D341Med (cell line): ENCODE data around the gene RUBCN.
"Not testable (repeated sequence)": the region's sequence is repeated elsewhere in the genome, so short reads cannot be mapped to it uniquely, and the experiment has no call there.

Experiments used
- DNase-seq: peaks from one replicate; pipeline ENCODE4 v3.0.0; 2012; ENCODE audit warnings: low spot score

The RUBCN gene

DNA sequence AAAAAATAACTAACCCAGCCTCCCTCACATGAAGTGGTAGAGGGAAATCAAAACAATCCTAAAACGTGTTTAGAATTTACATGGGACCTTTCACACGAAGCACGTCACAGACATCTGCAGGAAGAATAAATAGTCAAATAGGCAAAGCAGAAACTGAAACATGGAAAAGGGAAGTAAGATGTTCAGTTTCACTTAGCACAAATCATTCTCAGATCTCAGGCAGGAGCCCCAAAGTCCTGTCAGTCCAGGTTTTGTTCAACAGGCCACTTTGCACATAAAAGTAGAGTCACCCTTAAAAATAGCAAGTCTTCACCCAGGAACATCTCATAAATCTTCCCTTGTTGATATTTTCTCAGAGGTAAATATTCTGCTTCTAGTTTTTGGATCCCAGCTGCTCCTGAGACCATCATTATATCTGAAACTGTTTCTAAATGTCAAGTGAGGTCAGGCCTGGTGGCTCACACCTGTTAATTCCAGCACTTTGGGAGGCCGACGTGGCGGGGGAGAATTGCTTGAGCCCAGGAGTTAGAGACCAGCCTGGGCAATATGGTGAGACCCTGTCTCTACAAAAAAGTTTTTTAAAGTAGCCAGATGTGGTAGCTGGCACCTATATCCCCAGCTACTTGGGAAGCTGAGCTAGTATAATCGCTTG, 1.9 kb downstream of the RUBCN start:
- DNase-seq: no peak

DNA sequence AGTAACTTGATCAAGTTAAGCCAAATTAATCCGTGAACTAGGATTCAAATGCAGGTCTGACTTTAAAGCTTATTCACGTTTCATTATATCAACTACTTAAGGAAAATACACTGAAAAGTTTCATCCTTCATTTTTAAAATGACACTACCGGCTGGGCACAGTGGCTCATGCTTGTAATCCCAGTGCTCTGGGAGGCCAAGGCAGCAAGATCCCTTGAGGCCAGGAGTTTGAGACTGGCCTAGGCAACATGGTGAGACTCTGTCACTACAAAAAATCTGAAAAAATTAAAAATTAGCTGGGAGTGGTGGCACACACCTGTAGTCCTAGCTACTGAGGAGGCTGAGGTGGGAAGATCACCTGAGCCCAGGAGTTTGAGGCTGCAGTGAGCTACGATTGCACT, 3.7 kb downstream of the RUBCN start:
- DNase-seq: no peak

GRCh38 chr3:197731483-197731882, 5.2 kb downstream of the RUBCN start:
- DNase-seq: not testable (repeated sequence)

DNA sequence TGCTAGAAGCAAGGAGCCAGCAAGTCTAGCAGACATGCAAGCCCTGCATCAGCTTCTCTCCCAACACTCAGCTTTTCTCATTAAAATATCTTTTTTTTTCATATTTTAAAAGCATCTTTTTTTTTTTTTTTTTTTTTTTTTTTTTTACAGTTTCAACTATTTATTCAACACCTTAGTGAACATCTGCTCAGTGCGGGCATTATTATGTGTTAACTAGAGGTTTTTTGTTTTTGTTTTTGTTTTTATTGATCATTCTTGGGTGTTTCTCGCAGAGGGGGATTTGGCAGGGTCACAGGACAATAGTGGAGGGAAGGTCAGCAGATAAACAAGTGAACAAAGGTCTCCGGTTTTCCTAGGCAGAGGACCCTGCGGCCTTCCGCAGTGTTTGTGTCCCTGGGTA, 5.9 kb downstream of the RUBCN start:
- DNase-seq: not testable (repeated sequence)

DNA sequence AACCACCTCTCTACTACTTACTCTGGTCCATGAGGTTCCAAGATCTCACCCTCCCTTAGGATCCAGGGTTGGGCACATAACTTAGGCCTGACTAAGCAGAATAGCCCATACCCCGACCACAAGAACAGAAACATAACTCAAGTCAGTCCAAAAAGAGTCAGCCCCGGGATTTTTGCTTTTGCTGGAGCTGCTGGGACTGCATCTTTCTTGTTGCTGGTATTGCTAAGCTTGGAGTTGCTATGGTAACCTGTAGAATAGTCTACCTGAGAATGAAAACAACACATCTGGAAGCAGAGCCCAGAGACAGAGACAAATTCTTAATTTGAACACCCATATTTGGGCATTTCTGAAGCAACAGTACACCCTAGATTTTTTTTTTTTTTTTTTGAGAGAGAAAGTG, 6.5 kb downstream of the RUBCN start:
- DNase-seq: no peak

GRCh38 chr3:197728487-197728886, 8.2 kb downstream of the RUBCN start:
- no peak for DNase-seq

- not testable (repeated sequence) for DNase-seq
Measured at GRCh38 chr3:197727878-197728277, 8.8 kb downstream of the RUBCN start.

DNA sequence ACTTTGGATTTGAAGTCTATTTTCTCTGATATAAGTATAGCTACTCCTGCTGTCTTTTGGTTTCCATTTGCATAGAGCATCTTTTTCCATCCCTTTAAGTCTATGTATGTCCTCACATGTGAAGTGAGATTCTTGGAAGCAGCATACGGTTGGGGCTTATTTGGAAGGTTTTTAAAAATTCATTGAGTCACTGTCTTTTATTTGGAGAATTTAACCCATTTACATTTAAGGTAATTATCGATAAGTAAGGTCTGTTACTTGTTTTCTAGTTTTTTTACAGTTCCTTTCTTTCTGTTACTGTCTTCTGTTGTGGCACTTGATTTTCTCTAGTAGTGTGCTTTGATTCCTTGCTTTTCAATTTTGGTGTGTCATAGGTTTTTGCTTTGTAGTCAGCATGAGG, 14.0 kb downstream of the RUBCN start:
- DNase-seq: no peak

GRCh38 chr3:197720694-197721093, 16.0 kb downstream of the RUBCN start:
- DNase-seq: no peak

- DNase-seq: no peak
Measured at GRCh38 chr3:197718891-197719290, 17.8 kb downstream of the RUBCN start.

DNA sequence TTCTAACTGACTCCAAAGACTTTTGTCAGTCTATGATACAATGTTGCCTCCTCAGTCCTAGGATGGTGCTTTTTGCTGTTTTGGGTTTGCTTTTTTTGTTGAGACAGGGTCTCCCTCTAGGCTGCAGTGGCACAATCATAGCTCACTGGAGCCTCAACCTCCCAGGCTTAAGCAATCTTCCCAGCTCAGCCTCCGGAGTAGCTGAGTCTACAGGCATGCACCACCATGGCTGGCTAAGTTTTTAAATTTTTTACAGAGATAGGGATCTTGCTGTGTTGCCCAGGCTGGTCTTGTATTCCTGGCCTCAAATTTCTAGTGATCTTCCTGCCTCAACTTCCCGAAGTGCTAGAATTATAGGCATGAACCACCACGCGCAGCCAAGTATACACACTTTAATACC, 22.5 kb downstream of the RUBCN start:
- no peak for DNase-seq

DNA sequence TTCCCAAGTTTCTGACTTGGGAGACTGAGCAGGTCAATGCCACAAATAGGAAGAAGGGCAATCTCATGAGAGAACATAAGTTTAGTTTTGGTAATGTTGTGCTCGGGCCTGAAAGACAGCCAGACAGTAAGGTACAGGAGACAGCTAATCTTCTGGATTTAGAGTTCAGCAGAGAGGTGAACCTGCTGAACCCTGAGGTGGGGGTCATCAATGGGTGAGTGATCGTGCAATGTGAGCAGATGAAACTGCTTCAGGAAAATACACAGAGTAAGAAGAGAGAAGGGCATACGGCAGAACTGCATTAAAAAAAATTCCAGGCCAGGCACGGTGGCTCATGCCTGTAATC, 23.3 kb downstream of the RUBCN start:
- DNase-seq: no peak

DNA sequence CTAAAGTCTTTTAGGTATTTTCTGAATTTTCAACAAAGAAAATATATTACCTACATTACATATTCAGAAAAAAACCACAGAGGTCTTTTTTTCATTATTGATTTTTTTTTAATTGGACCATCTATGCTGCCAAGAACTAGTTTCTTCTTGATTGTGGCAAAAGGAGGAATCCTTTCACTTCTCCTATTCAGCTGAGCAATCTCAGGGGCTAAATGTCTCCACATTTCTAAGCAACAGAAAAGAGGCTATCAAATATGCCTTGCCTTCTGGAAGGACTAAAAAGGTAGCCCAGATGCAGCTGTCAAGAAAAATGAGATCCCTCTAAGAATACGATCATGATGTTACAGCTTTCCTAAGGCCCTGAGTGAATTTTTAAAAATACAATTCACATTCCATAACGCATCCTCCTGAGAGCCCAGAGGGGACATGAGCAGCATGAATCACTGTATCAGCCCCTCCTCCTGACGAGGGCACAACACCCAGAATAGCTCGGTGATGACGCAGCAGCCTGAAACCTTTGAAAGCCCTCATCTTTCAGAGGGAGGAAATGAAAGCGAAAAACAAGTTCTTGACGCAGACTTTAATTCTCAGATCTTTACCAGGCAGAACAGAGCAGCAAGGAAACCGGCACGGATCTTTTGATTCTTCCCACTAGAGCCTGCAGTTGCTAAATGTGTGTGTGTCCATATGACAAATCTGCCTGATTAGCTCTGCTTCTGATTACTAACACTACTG, 24.6 kb downstream of the RUBCN start:
- no peak for DNase-seq

DNA sequence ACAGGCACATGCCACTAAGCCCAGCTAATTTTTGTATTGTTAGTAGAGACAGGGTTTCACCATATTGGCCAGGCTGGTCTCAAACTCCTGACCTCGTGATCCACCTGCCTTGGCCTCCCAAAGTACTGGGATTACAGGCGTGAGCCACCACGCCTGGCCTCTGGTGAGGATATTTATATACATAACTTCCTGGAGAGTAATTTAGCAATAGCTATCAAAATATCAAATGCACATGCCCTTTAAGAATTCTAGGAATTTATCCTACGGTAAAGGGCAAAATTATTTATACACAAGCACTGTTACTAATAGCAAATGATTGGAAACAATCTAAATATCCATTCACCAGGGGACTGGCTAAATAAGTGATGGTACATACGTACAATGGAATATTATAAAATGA, 25.7 kb downstream of the RUBCN start:
- not testable (repeated sequence) for DNase-seq

DNA sequence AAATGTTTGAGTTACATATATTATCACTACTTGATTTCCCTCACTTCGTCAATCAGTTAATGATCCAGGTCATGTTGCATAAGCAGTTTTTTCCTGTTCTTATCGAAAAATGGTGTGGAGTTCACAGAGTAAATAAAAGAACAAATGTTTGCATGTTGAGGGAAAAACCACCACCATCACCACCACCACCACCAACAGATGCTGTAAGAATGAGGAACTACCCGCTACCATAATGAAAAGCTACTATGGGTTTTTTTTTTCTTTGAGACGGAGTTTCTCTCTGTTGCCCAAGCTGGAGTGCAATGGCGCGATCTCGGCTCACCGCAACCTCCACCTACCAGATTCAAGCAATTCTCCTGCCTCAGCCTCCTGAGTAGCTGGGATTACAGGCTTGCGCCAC, 27.6 kb downstream of the RUBCN start:
- no peak for DNase-seq

DNA sequence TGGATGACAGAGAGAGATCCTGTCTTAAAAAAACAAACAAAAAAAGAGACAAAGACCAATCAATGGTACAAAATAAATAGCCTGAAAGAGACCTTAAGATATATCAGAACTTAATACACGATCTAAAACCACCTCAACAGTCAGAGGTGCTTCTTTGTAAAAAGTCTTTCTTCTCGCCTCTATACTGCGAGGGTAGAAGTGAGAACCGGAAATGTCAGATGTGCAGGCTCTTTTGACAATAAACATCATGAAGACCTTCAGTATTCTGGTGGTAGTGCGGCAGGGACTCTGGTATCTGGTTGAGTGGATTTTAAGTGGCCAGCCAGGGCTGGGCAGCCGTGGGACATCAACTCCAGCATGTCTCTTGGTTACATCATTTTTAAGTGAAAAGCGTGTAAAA, 30.0 kb downstream of the RUBCN start:
- no peak for DNase-seq

DNA sequence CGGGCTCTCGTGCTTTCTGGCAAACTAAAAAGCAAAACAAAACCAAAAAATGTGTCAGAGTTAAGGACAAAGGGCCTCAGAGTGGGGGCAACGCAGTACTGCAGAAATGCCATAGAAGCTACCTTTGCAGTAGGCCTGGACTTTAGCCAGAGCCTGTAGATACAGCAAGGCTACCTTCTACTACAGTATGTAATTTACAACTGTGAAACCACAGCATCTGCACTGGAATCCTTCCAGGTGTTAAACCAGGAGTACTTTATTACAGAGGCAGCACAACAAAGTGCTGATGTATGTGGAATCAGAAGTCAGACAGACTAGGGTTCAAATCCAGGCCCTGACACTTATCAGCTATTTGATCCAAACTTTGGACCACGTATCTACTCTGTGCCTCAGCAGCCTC, 34.9 kb downstream of the RUBCN start:
- no peak for DNase-seq

GRCh38 chr3:197700095-197700494, 36.6 kb downstream of the RUBCN start:
- DNase-seq: no peak

DNA sequence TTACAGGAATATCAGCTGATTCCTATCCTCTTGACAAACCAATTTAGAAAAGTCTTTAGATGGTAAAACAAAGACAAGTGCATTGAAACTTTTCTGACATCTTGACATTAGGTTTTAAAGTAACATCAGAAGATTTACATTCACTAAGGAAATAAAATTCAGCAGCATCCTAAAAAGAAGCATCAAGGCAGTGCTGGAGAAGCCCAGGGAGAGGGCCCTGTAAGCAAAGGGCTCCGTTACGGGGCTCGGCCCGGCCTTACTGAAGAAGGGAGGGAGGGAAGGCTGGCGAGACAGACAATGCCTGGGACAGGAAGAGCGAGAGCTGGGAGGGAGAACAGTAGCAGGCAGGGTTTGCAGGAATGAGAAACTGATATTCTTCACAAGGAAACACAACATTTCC, 39.3 kb downstream of the RUBCN start:
- DNase-seq: no peak

- DNase-seq: no peak
Measured at GRCh38 chr3:197694251-197694650, 42.5 kb downstream of the RUBCN start.

DNA sequence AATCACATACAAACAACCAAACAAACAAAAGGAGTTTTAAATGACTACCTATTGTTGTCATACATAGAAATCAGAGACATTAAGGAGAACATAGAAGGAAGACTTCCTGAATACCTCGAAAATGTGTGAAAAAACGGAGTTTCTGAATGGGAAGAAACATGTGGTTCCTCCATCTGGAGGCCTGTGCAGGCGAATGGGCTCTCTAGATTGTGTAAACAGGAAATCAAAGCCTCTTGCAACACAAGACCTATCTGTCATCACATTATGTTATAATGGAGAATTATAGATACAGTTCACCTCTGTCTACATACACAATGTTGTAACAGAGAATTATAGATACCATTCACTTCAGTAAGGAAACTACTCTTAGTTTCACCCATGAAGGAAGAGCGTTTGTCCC, 44.1 kb downstream of the RUBCN start:
- DNase-seq: no peak

DNA sequence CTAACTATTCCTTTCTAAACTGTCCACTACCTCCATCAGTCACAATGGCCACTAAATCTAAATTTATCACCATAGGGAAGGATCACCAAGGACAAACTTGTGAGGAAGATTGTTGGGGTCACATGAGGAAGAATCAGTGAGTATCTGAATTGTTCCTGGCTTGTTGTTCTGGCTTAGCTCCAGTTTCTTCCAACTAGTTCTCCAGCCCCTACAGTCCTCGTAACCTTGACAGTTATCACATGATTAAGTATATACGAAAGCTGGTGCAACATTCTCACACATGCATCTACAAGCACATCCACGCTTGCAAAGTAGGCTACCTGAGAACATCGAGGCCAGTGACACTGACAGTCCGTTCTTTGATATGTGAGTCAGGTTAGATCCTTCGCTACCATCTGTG, 46.0 kb downstream of the RUBCN start:
- no peak for DNase-seq

- no peak for DNase-seq
Measured at GRCh38 chr3:197687570-197687969, 49.1 kb downstream of the RUBCN start.

DNA sequence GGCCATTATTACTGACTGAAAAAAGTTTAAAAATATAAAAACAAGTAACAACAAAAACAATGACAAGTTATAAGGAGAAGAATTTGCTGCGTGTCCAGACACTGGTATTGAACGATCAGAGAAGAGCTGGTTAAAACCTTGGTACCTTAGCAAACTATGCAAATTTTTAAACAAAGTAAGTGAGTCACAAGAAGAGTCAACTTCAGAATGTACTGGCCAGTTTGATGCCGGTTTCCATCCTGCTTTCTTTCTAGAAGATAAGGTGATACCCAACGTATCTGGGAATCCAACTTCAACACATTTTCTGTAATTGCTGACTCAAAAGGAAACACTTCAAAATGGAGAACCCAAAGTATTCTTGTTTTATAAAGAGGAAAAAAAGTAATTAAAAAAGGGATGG, 49.8 kb downstream of the RUBCN start:
- no peak for DNase-seq
